Vagina (tissue), 2 donors: ENCODE measurements around the gene PHF23.

Source experiments
- POLR2A ChIP-seq, 2 donors: fragments of 450-650 bp; IDR thresholded peaks; one replicate each; pipeline ENCODE4 v1.6.1; 2017; ENCODE audit warnings: antibody characterized with exemption in 2 of 2, mild to moderate bottlenecking in 2 of 2, moderate library complexity in 2 of 2
- POLR2AphosphoS5 ChIP-seq, 2 donors: sonication (generic); formaldehyde crosslinking; IDR thresholded peaks; one replicate each; pipeline ENCODE4 v1.9.0; 2017; ENCODE audit warnings: antibody characterized with exemption in 2 of 2, mild to moderate bottlenecking in 2 of 2, low read depth in 1 of 2; ENCODE audit not compliant: insufficient read depth in 1 of 2

GRCh38 chr17:7219229-7219811 lies 19.9 kb downstream of the PHF23 start:
- TF ChIP-seq POLR2A (IDR thresholded peaks at IDR 0.05) (no peak), POLR2AphosphoS5 (IDR thresholded peaks at IDR 0.05; ENCODE audit: insufficient read depth in 1 of 2, low read depth in 1 of 2) (no peak)
